Skeletal muscle tissue (tissue), 4 donors: ENCODE data around the gene NOXA1. TPM values are rescaled to one million over a fixed set of nuclear protein-coding genes. Genes with fewer than 3 reads are reported as not detected.

Source experiments
- H3K27ac ChIP-seq: one replicate; pipeline ENCODE4 v1.7.0; 2013; ENCODE audit warnings: mild to moderate bottlenecking, low read depth, low read length, inconsistent platforms
- H3K27me3 ChIP-seq, 3 donors: one replicate each; pipeline ENCODE4 v1.7.0; 2013; ENCODE audit warnings: low read length in 3 of 3; ENCODE audit not compliant: control insufficient read depth in 3 of 3, insufficient read depth in 3 of 3
- H3K36me3 ChIP-seq, 3 donors: one replicate each; pipeline ENCODE4 v1.7.0; 2013; ENCODE audit warnings: low read length in 3 of 3; ENCODE audit not compliant: control insufficient read depth in 3 of 3, insufficient read depth in 3 of 3
- H3K4me1 ChIP-seq, 3 donors: one replicate each; pipeline ENCODE4 v1.7.0; 2013; ENCODE audit warnings: low read length in 3 of 3, mild to moderate bottlenecking in 3 of 3; ENCODE audit not compliant: control insufficient read depth in 3 of 3, insufficient read depth in 3 of 3
- H3K4me3 ChIP-seq, 3 donors: one replicate each; pipeline ENCODE4 v1.7.0; 2013; ENCODE audit warnings: low read length in 3 of 3
- H3K9ac ChIP-seq, 3 donors: one replicate each; pipeline ENCODE4 v1.7.0; 2013; ENCODE audit warnings: low read length in 3 of 3, mild to moderate bottlenecking in 3 of 3, moderate library complexity in 2 of 3, low read depth in 1 of 3
- H3K9me3 ChIP-seq, 3 donors: one replicate each; pipeline ENCODE4 v1.7.0; 2013; ENCODE audit warnings: low read length in 3 of 3; ENCODE audit not compliant: control insufficient read depth in 3 of 3
- total RNA-seq: library from RNA; depleted of rRNA; stranded (reverse); fragments of >200 nt; gene quantifications from one replicate; pipeline ENCODE4 v1.2.3, GENCODE V29; 2014
- donor health status: Osteomylitis.

NOXA1 gene
- total RNA-seq, 1 donor from 2014 or later = 0.52 TPM

- H3K36me3 ChIP-seq = peaks cover 0 to 5% (median 0%) of the 10 kb centered on the region in 3 donors
- H3K9ac ChIP-seq = no peak overlapping the region
- H3K27ac ChIP-seq = no peak overlapping the region
- H3K9me3 ChIP-seq = no peaks in the 10 kb centered on the region
- no peak overlapping the region for H3K4me3 ChIP-seq
- no peaks in the 10 kb centered on the region for H3K27me3 ChIP-seq
- peaks cover 3 to 20% (median 9%) of the 10 kb centered on the region in 3 donors for H3K4me1 ChIP-seq
These were observed 34.4 kb upstream of the NOXA1 start for GRCh38 chr9:137388589-137389427.

GRCh38 chr9:137389428-137389746 is 33.8 kb upstream of the NOXA1 start:
- no peak overlapping the region for H3K9ac ChIP-seq
- no peak overlapping the region for H3K27ac ChIP-seq
- H3K4me3 ChIP-seq = no peak overlapping the region
- H3K27me3 ChIP-seq = no peaks in the 10 kb centered on the region
- H3K4me1 ChIP-seq = peaks cover 3 to 20% (median 9%) of the 10 kb centered on the region in 3 donors
- H3K9me3 ChIP-seq = no peaks in the 10 kb centered on the region
- H3K36me3 ChIP-seq = peaks cover 0 to 5% (median 0%) of the 10 kb centered on the region in 3 donors

GRCh38 chr9:137390553-137391410 is 32.4 kb upstream of the NOXA1 start:
- H3K4me3 ChIP-seq = no peak overlapping the region
- no peaks in the 10 kb centered on the region for H3K9me3 ChIP-seq
- peaks cover 3 to 20% (median 9%) of the 10 kb centered on the region in 3 donors for H3K4me1 ChIP-seq
- H3K27ac ChIP-seq = peak overlapping the region; percentile 71
- peaks cover 0 to 5% (median 0%) of the 10 kb centered on the region in 3 donors for H3K36me3 ChIP-seq
- peak overlapping the region in 1 of 3 donors; percentile 33 for H3K9ac ChIP-seq
- no peaks in the 10 kb centered on the region for H3K27me3 ChIP-seq

GRCh38 chr9:137391411-137391754 is 31.8 kb upstream of the NOXA1 start:
- Histone ChIP-seq H3K4me3 (no peak overlapping the region), H3K27me3 (no peaks in the 10 kb centered on the region), H3K4me1 (peaks cover 3 to 20% (median 9%) of the 10 kb centered on the region in 3 donors), H3K27ac (no peak overlapping the region), H3K9me3 (no peaks in the 10 kb centered on the region), H3K9ac (peak overlapping the region in 1 of 3 donors; percentile 33), H3K36me3 (peaks cover 0 to 5% (median 2%) of the 10 kb centered on the region in 3 donors)

- H3K9me3 ChIP-seq = no peaks in the 10 kb centered on the region
- H3K36me3 ChIP-seq = peaks cover 0 to 5% (median 5%) of the 10 kb centered on the region in 3 donors
- no peak overlapping the region for H3K4me3 ChIP-seq
- no peak overlapping the region for H3K27ac ChIP-seq
- H3K27me3 ChIP-seq = no peaks in the 10 kb centered on the region
- no peak overlapping the region for H3K9ac ChIP-seq
- peaks cover 3 to 20% (median 9%) of the 10 kb centered on the region in 3 donors for H3K4me1 ChIP-seq
These were observed 30.8 kb upstream of the NOXA1 start for GRCh38 chr9:137392232-137393007.

GRCh38 chr9:137393176-137394150 is 29.7 kb upstream of the NOXA1 start:
- H3K4me1 ChIP-seq = peaks cover 3 to 12% (median 9%) of the 10 kb centered on the region in 3 donors
- no peaks in the 10 kb centered on the region for H3K9me3 ChIP-seq
- H3K4me3 ChIP-seq = no peak overlapping the region
- H3K27ac ChIP-seq = no peak overlapping the region
- no peak overlapping the region for H3K9ac ChIP-seq
- H3K36me3 ChIP-seq = peaks cover 0 to 5% (median 5%) of the 10 kb centered on the region in 3 donors
- H3K27me3 ChIP-seq = no peaks in the 10 kb centered on the region

GRCh38 chr9:137394866-137395665 is 28.1 kb upstream of the NOXA1 start:
- no peak overlapping the region for H3K27ac ChIP-seq
- peaks cover 0 to 5% (median 2%) of the 10 kb centered on the region in 3 donors for H3K36me3 ChIP-seq
- H3K9me3 ChIP-seq = no peaks in the 10 kb centered on the region
- H3K4me3 ChIP-seq = no peak overlapping the region
- H3K4me1 ChIP-seq = peaks cover 3 to 9% (median 9%) of the 10 kb centered on the region in 3 donors
- no peaks in the 10 kb centered on the region for H3K27me3 ChIP-seq
- no peak overlapping the region for H3K9ac ChIP-seq

GRCh38 chr9:137395666-137396010 is 27.6 kb upstream of the NOXA1 start:
- no peak overlapping the region for H3K4me3 ChIP-seq
- no peaks in the 10 kb centered on the region for H3K27me3 ChIP-seq
- H3K9me3 ChIP-seq = no peaks in the 10 kb centered on the region
- peaks cover 0 to 6% (median 6%) of the 10 kb centered on the region in 3 donors for H3K4me1 ChIP-seq
- no peak overlapping the region for H3K27ac ChIP-seq
- H3K36me3 ChIP-seq = peaks cover 0 to 5% (median 2%) of the 10 kb centered on the region in 3 donors
- no peak overlapping the region for H3K9ac ChIP-seq
